Measurements from ENCODE around the gene SLC9A3.

The SLC9A3 gene

GRCh38 chr5:458547-459353 lies 65.5 kb downstream of the SLC9A3 start:
- no peak for DNase-seq (ENCODE audit: low read depth)
- TF ChIP-seq CTCF (IDR thresholded peaks at IDR 0.05; ENCODE audit: low read depth, low read length, missing control alignments): no peak
- in situ Hi-C loops (cut with HindIII; ENCODE audit: low sequenced_read_pairs): no loop called here
- H3K4me3 ChIP-seq (ENCODE audit: low read depth, low read length): no peak overlapping the region

GRCh38 chr5:457195-457961 lies 66.9 kb downstream of the SLC9A3 start:
- DNase-seq (ENCODE audit: low read depth): no peak
- TF ChIP-seq CTCF (IDR thresholded peaks at IDR 0.05; ENCODE audit: low read depth, low read length, missing control alignments): no peak
- H3K4me3 ChIP-seq (ENCODE audit: low read depth, low read length): no peak overlapping the region
- in situ Hi-C loops (cut with HindIII; ENCODE audit: low sequenced_read_pairs): no loop called here

GRCh38 chr5:456351-457194 lies 67.7 kb downstream of the SLC9A3 start:
- no peak for DNase-seq (ENCODE audit: low read depth)
- TF ChIP-seq CTCF (IDR thresholded peaks at IDR 0.05; ENCODE audit: low read depth, low read length, missing control alignments): no peak
- no peak overlapping the region for H3K4me3 ChIP-seq (ENCODE audit: low read depth, low read length)
- in situ Hi-C loops (cut with HindIII; ENCODE audit: low sequenced_read_pairs): no loop called here

GRCh38 chr5:455806-456205 lies 68.4 kb downstream of the SLC9A3 start:
- DNase-seq (ENCODE audit: low read depth): no peak
- no peak for TF ChIP-seq CTCF (IDR thresholded peaks at IDR 0.05; ENCODE audit: low read depth, low read length, missing control alignments)
- H3K4me3 ChIP-seq (ENCODE audit: low read depth, low read length): no peak overlapping the region
- in situ Hi-C loops (cut with HindIII; ENCODE audit: low sequenced_read_pairs): no loop called here

GRCh38 chr5:454936-455335 lies 69.3 kb downstream of the SLC9A3 start:
- H3K4me3 ChIP-seq (ENCODE audit: low read depth, low read length): no peak overlapping the region
- no peak for TF ChIP-seq CTCF (IDR thresholded peaks at IDR 0.05; ENCODE audit: low read depth, low read length, missing control alignments)
- DNase-seq (ENCODE audit: low read depth): no peak
- in situ Hi-C loops (cut with HindIII; ENCODE audit: low sequenced_read_pairs): no loop called here

All from astrocyte of the cerebellum (primary cell).